Peyer's patch (tissue), 4 donors: ENCODE results near the gene HHAT.
A peak's percentile ranks its signal among the peaks of the same experiment; 100 is the strongest.

ENCODE experiments used
- POLR2A ChIP-seq, 2 donors: fragments of 450-650 bp; IDR thresholded peaks; one replicate each; pipeline ENCODE4 v1.5.1; 2017; ENCODE audit warnings: antibody characterized with exemption in 2 of 2, mild to moderate bottlenecking in 2 of 2, moderate library complexity in 2 of 2
- TF ChIP-seq, protein P1 (sequence below), 6 experiments: fragments of 450-650 bp in 4 of 6; fragments of 200-600 bp in 2 of 6; sonication (generic) in 1 of 6; IDR thresholded peaks; one replicate each; pipeline ENCODE4 v1.5.1; 2017 to 2019; ENCODE audit warnings: antibody characterized with exemption in 6 of 6, mild to moderate bottlenecking in 3 of 6, moderate library complexity in 1 of 6

DNA sequence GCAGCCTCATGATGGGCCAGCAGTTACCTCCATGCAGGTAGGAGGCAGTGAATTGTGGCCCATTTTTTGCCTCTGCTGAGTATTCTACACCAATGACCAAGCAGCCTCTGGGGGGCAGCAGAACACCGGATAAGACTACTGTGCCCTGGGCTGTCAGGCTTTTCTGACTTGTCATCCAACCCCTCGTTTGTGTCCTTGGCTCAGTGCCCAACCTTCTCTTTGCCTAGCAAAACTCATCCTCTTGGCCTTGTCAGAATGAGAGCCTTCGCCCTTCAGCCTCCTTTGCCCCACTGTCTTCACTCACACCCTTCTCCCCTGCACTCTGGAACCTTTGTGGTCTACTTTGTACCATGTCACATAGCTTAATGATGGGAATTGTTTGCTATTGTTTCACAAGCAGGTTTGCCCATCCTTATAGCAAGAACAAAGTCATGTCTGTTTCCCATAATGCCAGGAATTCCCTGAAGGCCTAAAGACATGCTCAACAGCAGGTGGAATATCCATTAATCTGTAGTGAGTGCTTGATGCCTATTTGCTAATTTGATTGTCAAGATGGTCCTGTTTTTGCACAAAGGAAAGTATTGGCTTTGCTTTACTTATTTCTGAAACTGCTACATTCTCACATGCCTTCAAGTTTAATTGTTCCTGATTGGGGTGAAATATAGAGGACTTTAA lies 255.9 kb downstream of the HHAT start:
- TF ChIP-seq, protein P1, sequence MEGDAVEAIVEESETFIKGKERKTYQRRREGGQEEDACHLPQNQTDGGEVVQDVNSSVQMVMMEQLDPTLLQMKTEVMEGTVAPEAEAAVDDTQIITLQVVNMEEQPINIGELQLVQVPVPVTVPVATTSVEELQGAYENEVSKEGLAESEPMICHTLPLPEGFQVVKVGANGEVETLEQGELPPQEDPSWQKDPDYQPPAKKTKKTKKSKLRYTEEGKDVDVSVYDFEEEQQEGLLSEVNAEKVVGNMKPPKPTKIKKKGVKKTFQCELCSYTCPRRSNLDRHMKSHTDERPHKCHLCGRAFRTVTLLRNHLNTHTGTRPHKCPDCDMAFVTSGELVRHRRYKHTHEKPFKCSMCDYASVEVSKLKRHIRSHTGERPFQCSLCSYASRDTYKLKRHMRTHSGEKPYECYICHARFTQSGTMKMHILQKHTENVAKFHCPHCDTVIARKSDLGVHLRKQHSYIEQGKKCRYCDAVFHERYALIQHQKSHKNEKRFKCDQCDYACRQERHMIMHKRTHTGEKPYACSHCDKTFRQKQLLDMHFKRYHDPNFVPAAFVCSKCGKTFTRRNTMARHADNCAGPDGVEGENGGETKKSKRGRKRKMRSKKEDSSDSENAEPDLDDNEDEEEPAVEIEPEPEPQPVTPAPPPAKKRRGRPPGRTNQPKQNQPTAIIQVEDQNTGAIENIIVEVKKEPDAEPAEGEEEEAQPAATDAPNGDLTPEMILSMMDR (IDR thresholded peaks at IDR 0.05), result peak in 5 of 6 experiments; percentile 2 to 67 (median 56)
- no peak for TF ChIP-seq POLR2A (IDR thresholded peaks at IDR 0.05)
